NCI-H2196 treated with DMSO at 0.1 percent for 48 hours (cell line): Measurements from ENCODE around the gene KHDC4.
"Not testable (repeated sequence)": the region's sequence is repeated elsewhere in the genome, so short reads cannot be mapped to it uniquely, and the experiment has no call there.

Source experiments
- DNase-seq: peaks from one replicate; lab custom pipeline; 2025; ENCODE audit not compliant: unreplicated experiment; lab: John Stamatoyannopoulos, UW

Gene KHDC4

GRCh38 chr1:155941845-155942531, 7.8 kb upstream of the KHDC4 start:
- no peak for DNase-seq

DNA sequence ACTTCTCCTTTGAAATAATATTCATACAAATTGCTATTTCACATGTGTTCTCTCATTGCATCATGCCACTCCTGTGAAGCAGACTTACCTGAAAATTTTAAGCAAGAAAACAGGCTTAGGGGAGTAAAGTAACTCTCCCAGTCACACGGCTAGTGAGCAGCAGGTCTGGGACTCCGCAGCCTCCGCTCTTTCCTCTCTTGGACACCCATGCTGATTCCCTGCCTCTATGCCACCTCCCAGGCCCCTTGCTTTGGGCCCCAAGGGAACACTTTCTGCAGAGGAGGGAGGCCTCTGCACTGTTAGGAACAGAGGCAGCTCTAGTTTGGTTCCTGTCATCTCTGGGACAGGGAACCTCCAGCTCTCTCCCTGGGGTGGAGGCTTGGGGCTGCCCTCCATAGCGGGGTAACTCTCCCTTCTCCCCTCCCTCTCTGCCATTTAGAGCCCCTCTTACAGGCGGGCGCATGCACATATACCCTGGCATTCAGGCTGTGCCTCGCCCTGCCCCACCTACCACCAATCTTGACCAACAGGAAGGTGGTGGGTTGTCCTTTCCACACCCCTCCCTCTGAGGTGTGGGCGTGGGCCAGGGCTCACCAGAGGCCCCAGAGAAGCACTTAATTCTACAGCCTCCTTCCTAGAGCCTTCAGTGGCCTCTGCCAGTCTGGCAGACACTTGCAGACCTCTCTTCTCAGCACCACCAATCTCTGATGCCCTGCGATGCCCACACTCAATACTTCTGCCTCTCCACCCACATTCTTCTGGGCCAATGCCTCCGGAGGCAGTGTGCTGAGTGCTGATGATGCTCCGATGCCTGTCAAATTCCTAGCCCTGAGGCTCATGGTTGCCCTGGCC, 7.0 kb upstream of the KHDC4 start, which contains the start of gene RXFP4:
Gene RXFP4, plus strand, starts transcription at position 646 of the 852 bp plus-strand sequence. Its CDS starts 72 bp downstream, at position 718.
- no peak for DNase-seq

GRCh38 chr1:155940482-155940992, 6.3 kb upstream of the KHDC4 start:
- DNase-seq: no peak

DNA sequence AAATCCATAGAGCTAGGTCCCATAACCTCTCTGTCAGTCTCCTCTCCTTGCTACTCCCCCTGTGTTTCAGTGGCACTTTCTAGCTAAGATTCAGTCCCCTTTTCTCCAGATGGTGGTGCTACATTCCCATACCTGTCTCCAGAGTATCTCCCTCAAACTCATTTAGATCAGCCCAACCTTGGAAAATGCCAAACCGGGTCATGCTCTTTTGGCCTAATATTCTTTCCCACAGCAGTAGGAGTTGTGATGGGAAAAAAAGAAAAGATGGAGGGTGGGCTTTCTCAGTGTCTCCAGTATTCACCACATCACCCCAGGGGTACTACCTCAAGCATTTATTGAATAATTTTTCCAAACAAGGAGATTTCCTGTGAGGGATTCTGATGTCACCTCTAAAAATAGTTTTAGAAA, 4.0 kb upstream of the KHDC4 start:
- peak; percentile 36 for DNase-seq

DNA sequence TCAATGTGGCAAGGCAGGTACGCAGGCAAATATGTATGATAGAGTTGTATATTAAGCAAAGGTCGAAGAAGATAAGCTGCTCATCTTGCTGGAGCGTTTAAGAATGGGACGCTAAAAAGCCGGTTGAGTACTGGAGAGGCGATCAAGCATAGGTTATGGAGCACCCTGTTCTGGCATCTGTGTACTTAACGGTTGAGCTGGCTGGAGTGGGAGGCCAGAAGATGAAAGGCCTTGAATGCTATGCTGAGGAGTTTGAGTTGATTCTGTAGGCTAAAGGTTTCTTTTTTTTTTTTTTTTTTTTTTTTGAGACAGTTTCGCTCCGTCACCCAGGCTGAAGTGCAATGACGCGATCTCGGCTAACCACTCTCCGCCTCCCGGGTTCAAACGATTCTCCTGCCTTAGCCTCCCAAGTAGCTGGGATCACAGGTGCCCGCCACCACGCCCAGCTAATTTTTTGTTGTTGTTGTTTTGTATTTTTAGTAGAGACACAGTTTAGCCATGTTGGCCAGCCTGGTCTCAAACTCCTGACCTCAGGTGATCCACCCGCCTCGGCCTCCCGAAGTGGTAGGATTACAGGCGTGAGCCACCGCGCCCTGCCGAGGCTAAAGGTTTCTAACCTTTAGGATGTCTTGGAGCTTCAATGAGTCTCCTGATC, 850 bp upstream of the KHDC4 start:
- no peak for DNase-seq

DNA sequence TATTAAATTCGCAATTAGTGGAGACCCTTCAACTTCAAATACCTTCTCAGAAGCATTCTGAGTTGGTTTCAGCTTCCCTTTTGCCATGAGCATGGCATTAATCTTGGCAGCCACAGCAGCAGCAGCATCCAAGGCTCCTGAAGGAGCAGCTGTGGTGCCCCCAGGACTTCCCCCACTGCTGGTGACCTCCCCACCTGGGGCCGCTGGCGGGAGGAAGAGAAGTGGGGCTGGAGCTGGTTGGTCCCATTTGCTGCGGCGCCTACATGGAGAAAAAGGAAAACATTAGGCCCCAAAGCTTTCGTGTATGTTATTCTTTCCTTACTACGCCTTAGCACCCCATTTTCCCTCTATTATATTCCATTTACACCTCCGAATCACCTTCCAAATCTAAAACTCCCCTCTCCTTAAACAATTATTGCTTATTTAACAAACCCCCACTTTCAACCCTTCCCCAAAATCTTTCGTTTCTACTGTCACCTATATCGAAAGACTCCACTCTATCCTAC, 569 bp downstream of the KHDC4 start:
- no peak for DNase-seq

- no peak for DNase-seq
These were observed 1.7 kb downstream of the KHDC4 start for GRCh38 chr1:155932487-155932886.

DNA sequence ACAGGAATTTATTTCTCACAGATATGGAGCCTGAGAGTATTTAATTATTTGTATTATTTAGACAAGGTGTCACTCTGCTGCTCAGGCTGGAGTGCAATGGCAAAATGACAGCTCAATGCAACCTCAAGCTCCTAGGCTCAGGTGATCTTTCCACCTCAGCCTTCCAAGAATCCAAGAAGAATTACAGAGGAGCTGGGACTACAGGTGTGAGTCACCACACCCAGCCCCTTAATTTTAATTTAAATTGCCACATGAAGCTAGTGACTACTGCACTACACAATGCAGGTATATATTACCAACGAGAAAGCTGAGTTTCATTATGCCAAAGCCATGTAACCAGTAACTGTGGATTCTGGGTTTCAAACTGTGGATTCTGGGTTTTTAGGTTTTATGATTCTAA, 2.1 kb downstream of the KHDC4 start:
- DNase-seq: no peak

GRCh38 chr1:155931332-155932038, 2.7 kb downstream of the KHDC4 start:
- no peak for DNase-seq

DNA sequence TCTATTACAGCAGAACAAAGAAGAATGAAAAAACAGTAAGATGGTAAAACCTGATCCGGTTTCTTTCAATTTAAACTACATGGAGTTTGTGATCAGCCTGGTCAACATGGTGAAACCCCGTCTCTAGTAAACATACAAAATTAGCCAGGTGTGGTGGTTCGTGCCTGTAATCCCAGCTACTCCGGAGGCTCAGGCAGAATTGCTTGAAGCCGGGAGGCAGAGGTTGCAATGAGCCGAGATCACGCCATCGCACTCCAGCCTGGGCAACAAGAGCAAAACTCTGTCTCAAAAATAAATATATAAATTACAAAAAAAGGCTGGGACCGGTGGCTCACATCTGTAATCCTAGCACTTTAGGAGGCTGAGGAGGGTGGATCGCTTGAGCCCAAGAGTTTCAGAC, 3.5 kb downstream of the KHDC4 start:
- DNase-seq: not testable (repeated sequence)

DNA sequence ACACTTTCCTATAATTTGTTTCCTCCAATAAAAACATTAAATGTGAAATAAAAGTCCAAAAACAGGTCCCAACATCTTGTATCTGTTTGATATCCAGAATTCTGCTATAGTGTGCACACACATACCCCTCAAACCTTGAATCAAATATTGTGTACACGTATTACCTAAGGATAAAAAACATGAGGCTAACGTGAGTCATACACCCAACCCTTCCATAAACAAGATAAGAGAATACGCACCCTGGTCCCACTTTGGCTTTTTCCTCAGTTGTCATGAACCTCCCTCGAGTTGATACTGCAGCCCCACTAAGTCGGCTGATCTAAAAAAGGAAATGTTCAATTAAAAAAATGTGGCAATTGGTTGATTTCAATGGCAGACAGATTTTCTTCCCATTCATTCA, 5.2 kb downstream of the KHDC4 start:
- DNase-seq: no peak

DNA sequence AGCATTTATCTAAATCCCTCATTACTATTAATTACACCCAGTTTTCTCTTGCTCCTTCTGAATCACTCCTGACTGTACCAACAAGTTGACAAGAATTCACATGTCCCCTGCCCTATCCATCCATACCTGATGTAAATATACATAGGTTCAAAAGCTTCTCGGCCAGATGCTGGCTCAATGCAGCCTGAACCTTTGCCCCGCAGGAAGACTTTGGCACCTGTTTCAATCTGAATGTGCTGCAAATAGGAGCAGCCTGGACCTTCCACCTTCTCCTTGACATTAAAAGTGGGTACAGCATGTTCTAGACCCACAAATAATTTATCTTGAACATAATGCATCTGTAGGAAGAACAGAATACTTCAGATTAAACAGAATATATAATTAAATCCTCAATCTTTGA, 8.7 kb downstream of the KHDC4 start:
- no peak for DNase-seq

GRCh38 chr1:155920717-155921116, 13.5 kb downstream of the KHDC4 start:
- DNase-seq: no peak

DNA sequence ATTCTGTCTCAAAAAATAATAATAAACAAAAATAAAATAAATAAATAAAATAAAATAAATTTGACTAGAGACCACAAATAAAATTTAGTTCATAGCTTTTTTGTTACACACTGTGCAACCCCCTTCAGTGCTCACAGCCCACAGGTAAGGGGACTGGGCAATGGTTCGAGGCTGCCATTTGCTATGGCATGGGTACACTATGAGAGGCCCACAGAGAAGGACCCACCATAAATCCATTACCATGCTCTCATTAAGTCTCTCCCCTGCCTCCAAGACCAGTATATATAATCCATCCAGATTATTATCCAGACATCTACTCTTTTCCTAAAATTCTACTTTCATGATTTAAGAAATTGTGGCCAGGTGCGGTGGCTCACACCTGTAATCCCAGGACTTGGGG, 14.4 kb downstream of the KHDC4 start:
- no peak for DNase-seq

DNA sequence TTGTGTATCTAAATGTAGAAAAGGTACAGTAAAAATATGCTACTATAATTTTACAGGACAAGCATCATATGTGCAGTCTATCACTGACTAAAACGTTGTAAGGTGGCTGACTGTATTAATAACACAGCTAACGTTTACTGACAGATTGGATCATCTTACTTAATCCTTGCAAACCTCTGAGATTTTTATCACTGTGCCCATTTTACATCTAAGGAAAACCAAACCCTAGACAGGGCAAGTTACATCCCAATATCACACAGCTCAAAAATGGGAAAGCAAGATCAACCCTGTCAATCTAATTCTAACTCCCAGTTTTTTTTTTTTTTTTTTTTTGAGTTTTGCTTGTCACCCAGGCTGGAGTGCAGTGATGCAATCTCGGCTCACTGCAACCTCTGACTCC, 15.6 kb downstream of the KHDC4 start:
- DNase-seq: no peak

GRCh38 chr1:155913969-155914757, 20.1 kb downstream of the KHDC4 start:
- no peak for DNase-seq

GRCh38 chr1:155912056-155912536, 22.1 kb downstream of the KHDC4 start:
- DNase-seq: no peak

DNA sequence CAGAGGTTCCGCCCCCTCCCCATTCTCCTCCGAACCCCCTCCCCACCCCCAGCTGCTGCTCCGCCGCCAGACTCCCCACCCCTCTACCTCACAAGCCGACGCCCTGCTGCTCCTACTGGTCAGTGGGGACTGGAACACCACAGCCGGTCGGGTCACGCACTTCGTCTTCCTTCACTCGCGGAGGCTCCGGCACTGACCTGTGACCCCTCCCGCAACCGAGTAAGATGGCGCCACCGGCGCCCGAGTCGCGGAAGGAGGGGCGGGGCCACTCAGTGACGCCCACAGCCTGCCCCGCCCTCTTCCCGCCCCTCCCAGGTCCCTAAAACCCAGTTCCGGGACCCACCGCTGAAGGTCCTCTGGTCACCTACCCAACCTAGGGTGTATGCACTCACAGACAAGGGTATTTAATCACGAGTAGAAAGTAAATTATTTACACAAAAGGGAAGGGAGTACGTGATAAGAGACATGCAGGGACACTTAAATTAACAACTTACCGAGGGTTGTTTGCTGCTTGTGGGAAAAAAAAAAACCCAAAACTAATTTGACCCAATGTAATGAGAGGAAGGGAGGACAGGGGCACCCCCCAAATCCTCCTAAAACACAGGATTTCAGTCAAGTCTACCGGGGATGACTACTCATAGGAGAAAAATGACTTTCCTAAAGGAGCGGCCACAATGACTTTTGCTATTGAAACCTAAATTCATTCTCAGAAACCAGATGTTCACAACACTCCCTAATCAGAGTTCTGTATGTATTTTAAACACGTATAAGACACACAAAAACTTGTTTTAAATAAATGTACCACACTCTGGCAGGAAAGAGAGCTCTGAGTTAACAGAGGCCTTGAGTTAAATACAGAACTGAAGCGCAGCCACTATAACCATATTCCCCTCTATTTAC, 22.8 kb downstream of the KHDC4 start, which contains the start of gene RIT1:
Gene RIT1, minus strand, starts transcription at position 194 of the 900 bp plus-strand sequence. CDS start 588 bp downstream, outside the sequence.
- peak; percentile 62 for DNase-seq
